ENCODE measurements around the gene KRT2. TPM values are rescaled to one million over a fixed set of nuclear protein-coding genes. Genes with fewer than 3 reads are reported as not detected.

KRT2 gene
- total RNA-seq, 1 donor from 2014 or later = not detected

DNA sequence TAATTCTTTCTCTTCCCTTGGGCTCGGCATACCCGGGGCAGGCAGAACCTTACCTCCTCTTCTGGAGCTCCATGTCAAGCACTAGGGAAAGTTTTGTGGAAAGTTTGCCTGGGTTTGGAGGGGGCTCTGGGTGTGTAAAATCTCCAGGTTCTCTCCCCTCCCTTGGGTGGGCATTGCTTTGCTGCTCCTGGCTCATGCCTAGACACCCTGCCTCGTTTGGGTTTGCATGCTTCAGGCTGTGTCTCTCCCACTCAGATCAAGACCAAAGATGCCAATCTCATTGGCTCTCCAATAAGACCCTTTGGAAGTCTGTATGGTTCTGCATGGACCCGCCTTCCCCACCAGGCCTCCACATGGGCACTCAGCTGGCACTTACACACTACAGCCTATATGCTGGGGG is 6.2 kb upstream of the KRT2 start:
- no peak for DNase-seq (ENCODE audit: low read depth, low spot score)
- no peaks in the 10 kb centered on the region for H3K4me1 Mint-ChIP-seq

DNA sequence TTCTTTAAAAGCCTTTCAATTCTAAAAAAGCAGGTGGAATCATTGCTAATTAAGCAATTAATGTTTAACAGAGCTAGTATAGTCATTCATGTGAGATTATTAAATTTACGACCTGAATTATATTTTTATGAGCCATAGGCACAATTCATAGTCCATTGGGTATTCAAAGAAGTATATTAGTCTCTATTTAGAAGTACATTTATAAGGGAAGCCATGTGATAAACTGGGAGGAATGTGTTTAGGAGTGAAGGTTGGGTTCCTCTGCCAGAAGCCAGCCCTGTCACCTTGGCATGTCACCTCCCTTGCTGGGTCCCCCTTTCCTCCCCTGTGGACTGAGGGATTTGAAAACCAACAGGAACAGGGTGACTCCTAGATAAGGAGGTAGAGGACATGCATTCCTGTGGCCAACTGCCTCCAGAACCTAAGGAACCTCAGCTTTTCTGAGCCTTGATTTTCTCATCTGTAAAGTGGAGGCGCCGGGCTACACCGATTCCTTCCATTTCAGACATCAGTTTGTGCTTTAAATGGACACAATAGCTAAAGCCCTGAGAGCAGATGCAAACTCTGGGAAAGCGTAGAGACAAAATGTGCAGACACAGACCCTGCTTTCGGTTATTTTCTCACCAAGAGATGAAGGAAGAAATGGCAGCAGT is 5.4 kb upstream of the KRT2 start:
- H3K27ac Mint-ChIP-seq (ENCODE audit: unreplicated experiment) = no peak overlapping the region
- H3K9me3 Mint-ChIP-seq = no peaks in the 10 kb centered on the region
- TF ChIP-seq, protein P1, sequence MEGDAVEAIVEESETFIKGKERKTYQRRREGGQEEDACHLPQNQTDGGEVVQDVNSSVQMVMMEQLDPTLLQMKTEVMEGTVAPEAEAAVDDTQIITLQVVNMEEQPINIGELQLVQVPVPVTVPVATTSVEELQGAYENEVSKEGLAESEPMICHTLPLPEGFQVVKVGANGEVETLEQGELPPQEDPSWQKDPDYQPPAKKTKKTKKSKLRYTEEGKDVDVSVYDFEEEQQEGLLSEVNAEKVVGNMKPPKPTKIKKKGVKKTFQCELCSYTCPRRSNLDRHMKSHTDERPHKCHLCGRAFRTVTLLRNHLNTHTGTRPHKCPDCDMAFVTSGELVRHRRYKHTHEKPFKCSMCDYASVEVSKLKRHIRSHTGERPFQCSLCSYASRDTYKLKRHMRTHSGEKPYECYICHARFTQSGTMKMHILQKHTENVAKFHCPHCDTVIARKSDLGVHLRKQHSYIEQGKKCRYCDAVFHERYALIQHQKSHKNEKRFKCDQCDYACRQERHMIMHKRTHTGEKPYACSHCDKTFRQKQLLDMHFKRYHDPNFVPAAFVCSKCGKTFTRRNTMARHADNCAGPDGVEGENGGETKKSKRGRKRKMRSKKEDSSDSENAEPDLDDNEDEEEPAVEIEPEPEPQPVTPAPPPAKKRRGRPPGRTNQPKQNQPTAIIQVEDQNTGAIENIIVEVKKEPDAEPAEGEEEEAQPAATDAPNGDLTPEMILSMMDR (conservative IDR thresholded peaks at IDR 0.05) = no peak
- no peak overlapping the region for H3K4me3 Mint-ChIP-seq
- no peaks in the 10 kb centered on the region for H3K36me3 Mint-ChIP-seq (ENCODE audit: low read depth)
- no peaks in the 10 kb centered on the region for H3K4me1 Mint-ChIP-seq
- no peak for DNase-seq (ENCODE audit: low read depth, low spot score)
- peaks cover 49% of the 10 kb centered on the region for H3K27me3 Mint-ChIP-seq (ENCODE audit: low read depth)

More for the DNA sequence above, 6.2 kb upstream of the KRT2 start:
- Mint-ChIP-seq H3K27ac (ENCODE audit: unreplicated experiment) (no peak overlapping the region), H3K36me3 (ENCODE audit: low read depth) (no peaks in the 10 kb centered on the region), H3K9me3 (no peaks in the 10 kb centered on the region), H3K27me3 (ENCODE audit: low read depth) (peaks cover 46% of the 10 kb centered on the region), H3K4me3 (no peak overlapping the region)
- TF ChIP-seq, protein P1 (conservative IDR thresholded peaks at IDR 0.05) = no peak

DNA sequence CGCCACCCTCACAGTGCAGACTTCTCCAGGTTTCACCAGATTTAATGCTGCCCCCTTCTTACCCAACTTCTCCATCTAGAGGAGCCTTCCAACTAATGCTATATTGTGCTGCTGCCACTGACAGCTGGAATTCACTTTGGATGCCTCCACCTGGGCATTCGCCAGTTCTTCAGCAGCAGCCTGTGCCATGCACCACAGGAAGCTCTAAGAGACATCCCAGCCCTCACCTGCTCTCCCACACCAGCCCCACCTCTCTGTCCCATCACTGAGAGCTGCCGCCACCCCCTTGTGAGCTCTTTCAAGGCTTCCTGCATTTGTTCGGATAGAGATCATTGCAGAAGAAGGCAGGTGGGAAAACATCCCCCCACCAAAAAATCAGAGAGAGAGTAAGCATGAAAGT is 4.6 kb upstream of the KRT2 start:
- Mint-ChIP-seq H3K4me1 (no peaks in the 10 kb centered on the region), H3K27ac (ENCODE audit: unreplicated experiment) (no peak overlapping the region), H3K9me3 (no peaks in the 10 kb centered on the region), H3K4me3 (no peak overlapping the region), H3K36me3 (ENCODE audit: low read depth) (no peaks in the 10 kb centered on the region), H3K27me3 (ENCODE audit: low read depth) (peaks cover 51% of the 10 kb centered on the region)
- DNase-seq (ENCODE audit: low read depth, low spot score) = no peak
- TF ChIP-seq, protein P1 (conservative IDR thresholded peaks at IDR 0.05) = no peak

DNA sequence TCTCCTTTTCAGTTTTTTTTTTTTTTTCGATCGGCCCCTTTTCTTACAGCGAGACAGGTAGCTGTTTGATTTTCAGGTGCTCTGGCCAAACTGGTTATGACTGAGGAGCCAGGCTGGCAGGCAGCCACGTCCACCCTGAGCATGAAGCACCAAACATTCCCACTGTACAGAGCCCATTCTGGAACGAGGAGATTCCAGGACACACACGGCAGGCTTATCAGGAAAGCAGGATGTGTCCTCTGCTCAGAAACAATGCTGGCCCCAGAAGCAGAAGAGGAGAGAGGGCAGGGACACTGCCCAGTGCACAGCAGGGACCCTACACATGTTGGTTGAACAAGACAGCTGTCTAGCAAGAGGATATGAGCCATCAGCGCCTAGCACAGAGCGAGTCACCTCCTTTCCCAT is 3.7 kb upstream of the KRT2 start:
- no peak overlapping the region for H3K27ac Mint-ChIP-seq (ENCODE audit: unreplicated experiment)
- TF ChIP-seq, protein P1 (conservative IDR thresholded peaks at IDR 0.05) = no peak
- H3K4me1 Mint-ChIP-seq = no peaks in the 10 kb centered on the region
- H3K27me3 Mint-ChIP-seq (ENCODE audit: low read depth) = peaks cover 51% of the 10 kb centered on the region
- H3K4me3 Mint-ChIP-seq = no peak overlapping the region
- no peak for DNase-seq (ENCODE audit: low read depth, low spot score)
- H3K9me3 Mint-ChIP-seq = no peaks in the 10 kb centered on the region
- no peaks in the 10 kb centered on the region for H3K36me3 Mint-ChIP-seq (ENCODE audit: low read depth)

DNA sequence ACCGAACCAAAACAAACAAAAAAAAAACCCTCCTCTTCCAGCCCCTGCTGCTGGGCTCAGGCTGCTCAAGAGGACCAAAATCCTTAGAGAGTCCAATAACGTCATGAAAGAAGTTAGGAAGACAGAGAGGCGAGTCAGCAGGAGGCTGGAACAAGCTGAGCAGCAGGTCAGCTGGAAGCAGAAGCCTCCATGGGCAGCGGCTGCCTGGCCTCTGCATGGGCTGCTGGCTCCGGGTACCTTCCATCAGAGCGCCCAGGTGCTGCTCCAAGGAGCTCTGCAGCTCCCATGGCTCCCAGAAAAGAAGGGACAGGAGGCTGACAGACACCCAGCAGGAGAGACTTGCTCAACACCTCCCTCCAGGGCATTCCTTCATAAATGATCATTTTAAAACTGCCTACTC is 3.2 kb upstream of the KRT2 start:
- TF ChIP-seq, protein P1 (conservative IDR thresholded peaks at IDR 0.05) = no peak
- no peak for DNase-seq (ENCODE audit: low read depth, low spot score)
- Mint-ChIP-seq H3K27ac (ENCODE audit: unreplicated experiment) (no peak overlapping the region), H3K9me3 (no peaks in the 10 kb centered on the region), H3K4me1 (no peaks in the 10 kb centered on the region), H3K27me3 (ENCODE audit: low read depth) (peaks cover 51% of the 10 kb centered on the region), H3K4me3 (no peak overlapping the region), H3K36me3 (ENCODE audit: low read depth) (no peaks in the 10 kb centered on the region)

All from neural crest cell (in vitro differentiated cells).